Measurements from ENCODE around the gene ZNF627. TPM values are rescaled to one million over a fixed set of nuclear protein-coding genes. Genes with fewer than 3 reads are reported as not detected.

ZNF627 gene
- total and polyA plus RNA-seq, 2 of the 8 experiments (the other 6 are each of a cell fraction or from before 2014, with no cell fraction given): 7.2 to 13.7 TPM

- TF ChIP-seq CHD7 (IDR thresholded peaks at IDR 0.05; ENCODE audit: insufficient replicate concordance, low read length) (no peak), SP1 (IDR thresholded peaks at IDR 0.05; ENCODE audit: low read depth, low read length) (no peak), SP4 (IDR thresholded peaks at IDR 0.05; ENCODE audit: low read length) (no peak), SUZ12 (IDR thresholded peaks at IDR 0.05; ENCODE audit: low read length) (no peak), GTF2F1 (IDR thresholded peaks at IDR 0.05; ENCODE audit: borderline replicate concordance, low read depth, low read length) (no peak), SP2 (IDR thresholded peaks at IDR 0.05; ENCODE audit: low read length) (no peak), ZNF274 (IDR thresholded peaks at IDR 0.05; ENCODE audit: borderline replicate concordance, extremely low read depth, low read length) (no peak), CTCF (IDR thresholded peaks at IDR 0.05; ENCODE audit: control extremely low read depth in 1 of 3, insufficient read depth in 1 of 3, low read depth in 1 of 3, low read length in 3 of 3) (no peak), CTBP2 (IDR thresholded peaks at IDR 0.05; ENCODE audit: borderline replicate concordance, insufficient read depth, insufficient read length, low read length) (no peak), YY1 (IDR thresholded peaks at IDR 0.05; ENCODE audit: low read depth, low read length) (no peak)
Measured at GRCh38 chr19:11642902-11643301, 45.6 kb downstream of the ZNF627 start (continued).
